Endothelial cell of umbilical vein (primary cell): ENCODE results near the gene SMG5.

Experiments
- CTCF ChIP-seq, 2 donors: IDR thresholded peaks; 1 replicate in 1 of 2; 2 replicates in 1 of 2; pipeline ENCODE4 v1.5.1; 2011; ENCODE audit warnings: low read length in 2 of 2, mild to moderate bottlenecking in 2 of 2, moderate library complexity in 2 of 2, control low read depth in 1 of 2, inconsistent platforms in 1 of 2, low read depth in 1 of 2; ENCODE audit not compliant: insufficient read depth in 1 of 2; ENCODE audit errors: extremely low read depth in 1 of 2
- EZH2 ChIP-seq: IDR thresholded peaks from 2 replicates; pipeline ENCODE4 v1.6.1; 2012; ENCODE audit warnings: borderline replicate concordance, low read depth, mild to moderate bottlenecking, moderate library complexity, low read length, inconsistent platforms; ENCODE audit not compliant: severe bottlenecking
- MAX ChIP-seq: IDR thresholded peaks from 2 replicates; pipeline ENCODE4 v1.6.1; 2011; ENCODE audit not compliant: insufficient read depth, insufficient read length
- POLR2A ChIP-seq: IDR thresholded peaks from 2 replicates; pipeline ENCODE4 v1.6.1; 2012; ENCODE audit warnings: low read depth, mild to moderate bottlenecking, control low read depth, low read length

- TF ChIP-seq POLR2A, result no peak
- no peak for TF ChIP-seq EZH2
- no peak for TF ChIP-seq CTCF (IDR thresholded peaks at IDR 0.05; ENCODE audit: extremely low read depth in 1 of 2, insufficient read depth in 1 of 2, low read depth in 1 of 2, low read length in 2 of 2)
- TF ChIP-seq MAX, result no peak
Measured at GRCh38 chr1:156293895-156294294, 11.3 kb upstream of the SMG5 start.
